GM12878 (cell line): ENCODE results near the gene MDFIC. TPM values are rescaled to one million over a fixed set of nuclear protein-coding genes. Genes with fewer than 3 reads are reported as not detected.

Experiments
- ATAC-seq: fragments of 200-7000 bp; cut with Tn5 transposase; 3 replicates; pipeline ENCODE4 v1.9.1; 2020; ENCODE audit warnings: mild to moderate bottlenecking, moderate library complexity
- BruUV-seq: library from RNA; stranded (reverse); fragments of 400-500 nt; replicated peaks from 2 replicates; lab custom pipeline; 2021; lab: Mats Ljungman, UMichigan
- CTCF ChIA-PET: fragments of 300-600 bp; sonication (Branson Sonifier 250); formaldehyde crosslinking; extraction: SDS; loops from one replicate; lab custom pipeline; 2021; ENCODE audit warnings: inconsistent platforms; lab: Yijun Ruan, JAX
- POLR2A ChIA-PET: fragments of 350-600 bp; formaldehyde crosslinking; extraction: SDS; loops from one replicate; lab custom pipeline; 2021; ENCODE audit warnings: inconsistent platforms; lab: Charles Lee
- RAD21 ChIA-PET: fragments of 300-600 bp; sonication (Branson Sonifier 250); formaldehyde crosslinking; loops from one replicate; lab custom pipeline; 2023; ENCODE audit warnings: antibody characterized with exemption; ENCODE audit not compliant: unreplicated experiment; lab: Charles Lee
- SMC1A ChIA-PET: fragments of 300-600 bp; sonication (Branson Sonifier 250); formaldehyde crosslinking; loops from one replicate; lab custom pipeline; 2023; ENCODE audit not compliant: unreplicated experiment, uncharacterized antibody; lab: Charles Lee
- DNase-seq: peaks from one replicate; pipeline ENCODE4 v3.0.0-alpha.2; 2011; ENCODE audit warnings: low read depth, low spot score
- FAIRE-seq: peaks from 3 replicates; lab custom pipeline; 2011; peaks lifted over from hg19 to GRCh38; lab: Jason Lieb, UNC
- H2AFZ ChIP-seq: 2 replicates; pipeline ENCODE4 v1.6.0; 2011; ENCODE audit warnings: low read depth, low read length, control low read depth; ENCODE audit not compliant: control insufficient read depth
- H3K27ac ChIP-seq: 2 replicates; pipeline ENCODE4 v1.5.1; 2011; ENCODE audit warnings: control low read depth; ENCODE audit not compliant: control insufficient read depth, insufficient read depth
- H3K27me3 ChIP-seq, 2 experiments: replicated peaks in 1 of 2; 2 replicates each; pipeline versions ENCODE4 v1.6.0 to v1.6.1; 2011; ENCODE audit warnings: low read length in 1 of 2; ENCODE audit not compliant: control insufficient read depth in 2 of 2, insufficient read depth in 2 of 2
- H3K36me3 ChIP-seq, 2 experiments: 2 replicates each; pipeline ENCODE4 v1.5.1; 2011; ENCODE audit warnings: low read length in 1 of 2; ENCODE audit not compliant: control insufficient read depth in 2 of 2, insufficient read depth in 2 of 2
- H3K4me1 ChIP-seq: 2 replicates; pipeline ENCODE4 v1.6.1; 2011; ENCODE audit warnings: mild to moderate bottlenecking, low read length, moderate library complexity, mixed read lengths; ENCODE audit not compliant: control insufficient read depth, insufficient read depth
- H3K4me2 ChIP-seq: 2 replicates; pipeline ENCODE4 v1.6.0; 2011; ENCODE audit warnings: control low read depth; ENCODE audit not compliant: control insufficient read depth, insufficient read depth
- H3K4me3 ChIP-seq: fragments of 200-600 bp; sonication (generic); 2 replicates; pipeline ENCODE4 v1.5.1; 2016
- H3K79me2 ChIP-seq: 2 replicates; pipeline ENCODE4 v1.6.0; 2011; ENCODE audit warnings: low read length; ENCODE audit not compliant: control insufficient read depth, insufficient read depth
- H3K9ac ChIP-seq: 2 replicates; pipeline ENCODE4 v1.8.0; 2011; ENCODE audit warnings: low read length, control low read depth, mixed read lengths; ENCODE audit not compliant: control insufficient read depth, insufficient read depth
- H3K9me3 ChIP-seq: replicated peaks from 3 replicates; pipeline ENCODE4 v1.5.1; 2011; ENCODE audit warnings: mild to moderate bottlenecking, low read length; ENCODE audit not compliant: control insufficient read depth, insufficient read depth
- H4K20me1 ChIP-seq: 2 replicates; pipeline ENCODE4 v1.6.0; 2011; ENCODE audit not compliant: control insufficient read depth, insufficient read depth
- CHD4 ChIP-seq: fragments of 200-600 bp; sonication (generic); IDR thresholded peaks from 2 replicates; pipeline ENCODE4 v1.6.1; 2016; ENCODE audit warnings: mild to moderate bottlenecking
- FOXK2 ChIP-seq: fragments of 450-650 bp; IDR thresholded peaks from 2 replicates; pipeline ENCODE4 v1.6.1; 2017; ENCODE audit warnings: mild to moderate bottlenecking, moderate library complexity
- KAT2A ChIP-seq: conservative IDR thresholded peaks from 2 replicates; pipeline ENCODE4 v1.6.1; 2011; ENCODE audit warnings: low read depth, low read length; ENCODE audit not compliant: control insufficient read depth
- KLF5 ChIP-seq: fragments of 450-650 bp; IDR thresholded peaks from 2 replicates; pipeline ENCODE4 v1.6.1; 2014; ENCODE audit warnings: mild to moderate bottlenecking; ENCODE audit not compliant: partially characterized antibody
- PAX5 ChIP-seq: IDR thresholded peaks from 2 replicates; pipeline ENCODE4 v1.6.1; 2011; ENCODE audit warnings: low read depth, low read length, borderline replicate concordance
- PML ChIP-seq: IDR thresholded peaks from 2 replicates; pipeline ENCODE4 v1.6.1; 2012; ENCODE audit warnings: low read length, inconsistent platforms
- POLR2AphosphoS5 ChIP-seq: IDR thresholded peaks from 2 replicates; pipeline ENCODE4 v1.6.1; 2011; ENCODE audit warnings: mild to moderate bottlenecking, low read length, inconsistent platforms
- RFX5 ChIP-seq: IDR thresholded peaks from 2 replicates; pipeline ENCODE4 v1.6.1; 2011; ENCODE audit warnings: low read depth, low read length, improper control_type of control experiment
- TBL1XR1 ChIP-seq: IDR thresholded peaks from 2 replicates; pipeline ENCODE4 v1.6.1; 2012; ENCODE audit warnings: low read depth, low read length, improper control_type of control experiment
- WRNIP1 ChIP-seq: IDR thresholded peaks from 2 replicates; pipeline ENCODE4 v1.6.1; 2011; ENCODE audit warnings: low read depth, low read length, improper control_type of control experiment, borderline replicate concordance
- WGBS: methylation state at CpG from one replicate; pipeline ENCODE4 v1.1.6; 2016; ENCODE audit warnings: low lambda C conversion rate; ENCODE audit not compliant: insufficient replicate concordance, insufficient coverage; ENCODE audit errors: missing lambda C conversion rate; 5-methylcytosine and 5-hydroxymethylcytosine counted together
- in situ Hi-C: fragments of 300-500 bp; cut with MboI; formaldehyde crosslinking; loops from 9 replicates; pipeline ENCODE4 v1.14.3; 2018; ENCODE audit warnings: mixed read lengths
- intact Hi-C: fragments of 100-400 bp; cut with micrococcal nuclease; formaldehyde crosslinking; loops from one replicate; pipeline ENCODE4 v1.14.2; 2022; ENCODE audit not compliant: unreplicated experiment
- polyA plus RNA-seq, 11 experiments: library from polyadenylated mRNA; depleted of rRNA in 4 of 11; unstranded in 6 of 11; stranded (reverse) in 5 of 11; fragments of >200 nt; fragmentation: Nextera tagmentation in 4 of 11; fragmentation: Illumina TruSeq in 1 of 11; extraction: Ambion mirVana in 4 of 11; extraction: Trizol in 1 of 11; gene quantifications; 1 replicate in 1 of 11; 2 replicates in 10 of 11; pipeline versions ENCODE4 v1.2.1 to v1.2.3, GENCODE V29; 2011 to 2016; ENCODE audit warnings: inconsistent platforms in 2 of 11, missing spikeins in 2 of 11, low read depth in 1 of 11
- total RNA-seq, 4 experiments: library from RNA; depleted of rRNA in 3 of 4; stranded (reverse); fragments of >200 nt in 3 of 4; fragmentation: Illumina TruSeq in 1 of 4; extraction: Trizol in 1 of 4; gene quantifications; 2 replicates each; pipeline versions ENCODE4 v1.2.1 to v1.2.3, GENCODE V29; 2013 to 2021

Gene MDFIC
- total and polyA plus RNA-seq, 10 of the 15 experiments (the other 5 are each of a cell fraction or from before 2014, with no cell fraction given) = 7.3 to 58.4 (median 40.0) TPM

DNA sequence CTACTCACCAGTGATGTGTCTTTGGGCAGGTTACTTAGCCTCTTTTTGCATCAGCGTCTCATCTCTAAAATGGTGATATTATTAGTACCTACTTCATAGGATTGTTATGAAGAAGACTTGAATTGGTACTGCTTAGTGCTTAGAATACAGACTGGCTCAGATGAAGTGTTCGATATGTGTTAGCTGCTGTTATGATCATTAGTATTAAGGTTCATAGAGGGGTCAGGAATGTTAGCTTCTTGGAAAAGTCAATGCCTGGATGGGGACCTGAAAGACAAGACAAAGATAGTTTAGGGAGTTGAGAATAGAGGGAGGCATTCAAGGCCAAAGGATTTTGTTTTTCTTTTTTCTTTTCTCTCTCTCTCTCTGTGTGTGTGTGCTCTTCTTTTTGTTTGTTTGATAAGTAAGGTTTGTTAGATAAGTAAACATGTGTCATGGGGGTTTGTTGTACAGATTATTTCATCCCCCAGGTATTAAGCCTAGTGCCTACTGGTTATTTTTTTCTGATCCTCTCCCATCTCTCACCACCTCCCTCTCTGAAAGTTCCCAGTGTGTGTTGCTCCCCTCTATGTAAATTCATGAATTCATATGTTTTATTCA, 63.3 kb downstream of the MDFIC start (continued):
- no peak for TF ChIP-seq POLR2AphosphoS5
- TF ChIP-seq CHD4 = no peak
- no peak for TF ChIP-seq KLF5

DNA sequence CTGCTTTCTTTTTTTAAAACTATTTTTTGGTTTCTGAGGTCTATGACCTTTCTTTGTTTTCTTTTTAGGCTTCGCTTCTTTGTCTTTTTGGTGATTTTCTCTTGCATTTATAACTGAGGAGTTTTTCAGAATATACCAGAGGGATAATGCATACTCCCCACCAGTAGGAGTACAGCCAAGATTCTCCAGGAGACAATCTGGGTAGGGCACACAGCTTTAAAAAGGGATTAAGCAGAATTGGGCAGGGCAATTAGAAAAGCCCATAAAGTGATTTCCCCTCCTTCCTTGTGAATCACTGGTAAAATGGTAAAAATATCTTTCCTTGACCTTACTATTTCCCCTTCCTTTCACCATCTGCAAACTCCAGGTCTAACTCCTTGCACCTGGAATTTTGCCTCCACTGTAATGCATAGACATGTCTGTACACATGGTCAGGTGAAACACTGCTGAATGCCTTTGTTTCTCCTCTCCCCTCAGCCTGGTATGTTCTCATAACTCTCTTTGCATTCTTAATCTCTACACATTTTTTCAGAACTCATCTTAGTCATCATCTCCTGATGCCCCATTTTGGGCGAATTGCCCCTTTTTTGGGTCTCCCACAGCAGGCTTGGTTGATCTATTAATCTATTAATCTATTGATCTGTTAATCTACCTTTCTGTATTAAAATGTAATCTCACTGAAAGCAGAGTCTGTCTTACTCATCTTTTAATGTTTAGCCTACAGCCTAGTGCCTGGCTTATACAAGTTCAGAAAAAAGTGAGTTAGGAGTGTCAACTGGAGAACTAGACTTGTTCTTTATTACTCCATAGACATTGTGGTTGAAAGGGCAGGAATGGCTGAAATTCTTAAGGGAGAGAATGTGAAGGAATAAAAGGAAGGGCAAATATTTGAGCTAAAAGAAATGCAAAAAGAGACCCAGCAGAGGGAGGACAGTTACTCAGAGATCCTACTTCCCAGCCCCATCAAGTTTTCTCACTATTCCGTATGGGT, 64.6 kb downstream of the MDFIC start:
- H3K27ac ChIP-seq = no peak overlapping the region
- peaks cover 0 to 12% of the 10 kb centered on the region in 2 experiments; a peak in 3 of 4 replicates for H3K36me3 ChIP-seq
- DNase-seq (no peak), FAIRE-seq (no peak)
- 91% methylated on average over 3 of the region's 3 CpGs for WGBS
- no peaks in the 10 kb centered on the region for H3K27me3 ChIP-seq
- ChIA-PET CTCF (interaction anchor here (1.1 to 1.5 kb wide), 2 partner anchors 14 to 17 kb away, joined by 4 to 5 read pairs; no protein-coding TSS in a partner anchor), SMC1A (interaction anchor here (0.6 to 3.2 kb wide), 12 partner anchors 9 to 1668 kb away, joined by 3 to 10 read pairs (median 4); no protein-coding TSS in a partner anchor), POLR2A (interaction anchor here (0.6 to 1.0 kb wide), 2 partner anchors 21 to 63 kb away, joined by 3 to 4 read pairs; no protein-coding TSS in a partner anchor), RAD21 (interaction anchor here (0.6 to 1.0 kb wide), 2 partner anchors 23 to 121 kb away, joined by 3 read pairs; no protein-coding TSS in a partner anchor)
- BruUV-seq = no TSS peak
- H3K4me1 ChIP-seq = no peaks in the 10 kb centered on the region; the same call in 1 of the 2 replicates
- no peaks in the 10 kb centered on the region; the same call in none of the 2 replicates for H3K79me2 ChIP-seq
- peaks cover 2% of the 10 kb centered on the region for H3K9me3 ChIP-seq
- no peak overlapping the region for H3K4me3 ChIP-seq
- no peaks in the 10 kb centered on the region for H4K20me1 ChIP-seq
- H3K4me2 ChIP-seq = no peak overlapping the region
- intact Hi-C loops (no loop called here), in situ Hi-C loops (no loop called here)
- H2AFZ ChIP-seq = no peak overlapping the region
- H3K9ac ChIP-seq = no peak overlapping the region
- TF ChIP-seq TBL1XR1 (no peak), PAX5 (no peak), RFX5 (no peak), FOXK2 (no peak), WRNIP1 (no peak), PML (no peak), KAT2A (no peak)
- TF ChIP-seq, all 136 proteins: peak for 0
- no peak for ATAC-seq
